Activated CD4-positive, alpha-beta T cell treated with anti-CD3 and anti-CD28 coated beads, Interleukin-2, amount 50 U/mL, for 48 hours (primary cell): ENCODE measurements around the gene CKAP5.

Experiments used
- DNase-seq, 2 experiments: peaks; one replicate each; pipeline ENCODE4 v3.0.0-alpha.2; 2020

The CKAP5 gene

GRCh38 chr11:46695345-46696211 lies 150.5 kb downstream of the CKAP5 start:
- DNase-seq, result no peak

DNA sequence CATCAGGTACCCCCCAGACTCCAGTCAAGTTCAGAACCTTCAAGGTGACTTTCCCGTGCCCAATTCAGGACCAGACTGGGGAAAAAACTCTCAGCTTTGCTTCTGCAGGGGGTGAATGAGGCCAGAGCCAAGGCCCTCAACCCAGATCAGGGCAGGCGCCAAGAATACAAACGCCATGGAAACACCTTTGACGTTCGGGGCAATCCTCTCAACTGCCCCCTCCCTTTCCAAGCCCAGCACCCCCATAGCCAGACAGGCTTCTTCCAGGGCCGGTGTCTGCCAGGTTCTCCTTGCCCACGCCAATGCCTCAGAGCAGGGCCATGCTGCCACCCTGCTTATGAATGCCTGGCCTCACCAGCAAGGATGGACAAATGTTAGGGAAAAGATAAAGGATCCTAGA lies 151.5 kb downstream of the CKAP5 start:
- no peak for DNase-seq

GRCh38 chr11:46694072-46694471 lies 152.0 kb downstream of the CKAP5 start:
- DNase-seq, result no peak

GRCh38 chr11:46693597-46694012 lies 152.5 kb downstream of the CKAP5 start:
- DNase-seq, result no peak
